Endothelial cell of umbilical vein (primary cell): ENCODE measurements around the gene CEBPB. TPM values are rescaled to one million over a fixed set of nuclear protein-coding genes. Genes with fewer than 3 reads are reported as not detected.
A peak's percentile ranks its signal among the peaks of the same experiment; 100 is the strongest.

Experiments
- BruUV-seq: library from RNA; stranded (reverse); fragments of 400-500 nt; replicated peaks from 2 replicates; lab custom pipeline; 2021; lab: Mats Ljungman, UMichigan
- CTCF ChIA-PET: fragments of 300-600, 350-600 bp; sonication (Branson Sonifier 250); formaldehyde crosslinking; loops from one replicate; lab custom pipeline; 2021; ENCODE audit warnings: antibody characterized with exemption, inconsistent platforms; lab: Charles Lee
- POLR2A ChIA-PET: fragments of 300-600, 350-600 bp; sonication (Branson Sonifier 250); formaldehyde crosslinking; loops from one replicate; lab custom pipeline; 2021; ENCODE audit warnings: antibody characterized with exemption, inconsistent platforms; lab: Charles Lee
- DNase-seq: peaks from one replicate; pipeline ENCODE4 v3.0.0-alpha.2; 2011; ENCODE audit warnings: low read depth, low spot score
- FAIRE-seq: peaks from 2 replicates; lab custom pipeline; 2011; peaks lifted over from hg19 to GRCh38; lab: Jason Lieb, UNC
- H2AFZ ChIP-seq: 2 replicates; pipeline ENCODE4 v1.6.0; 2012; ENCODE audit warnings: low read depth, low read length, control low read depth, inconsistent platforms
- H3K27ac ChIP-seq: 2 replicates; pipeline ENCODE4 v1.5.1; 2011; ENCODE audit warnings: low read depth, mild to moderate bottlenecking, control low read depth, low read length, moderate library complexity; ENCODE audit not compliant: insufficient read depth
- H3K27me3 ChIP-seq, 2 experiments: 2 replicates each; pipeline versions ENCODE4 v1.6.0 to v1.6.1; 2011; ENCODE audit warnings: low read length in 2 of 2, mixed read lengths in 1 of 2; ENCODE audit not compliant: control insufficient read depth in 2 of 2, insufficient read depth in 2 of 2
- H3K36me3 ChIP-seq, 2 experiments: 2 replicates in 1 of 2; 3 replicates in 1 of 2; pipeline ENCODE4 v1.5.1; 2011; ENCODE audit warnings: low read length in 2 of 2, mild to moderate bottlenecking in 1 of 2, moderate library complexity in 1 of 2; ENCODE audit not compliant: control insufficient read depth in 2 of 2, insufficient read depth in 2 of 2; ENCODE audit errors: extremely low read depth in 1 of 2
- H3K4me1 ChIP-seq: 3 replicates; pipeline ENCODE4 v1.5.1; 2011; ENCODE audit warnings: mild to moderate bottlenecking, low read length; ENCODE audit not compliant: control insufficient read depth, insufficient read depth; ENCODE audit errors: extremely low read depth
- H3K4me2 ChIP-seq: 2 replicates; pipeline ENCODE4 v1.6.1; 2011; ENCODE audit warnings: low read length, control low read depth, mixed read lengths; ENCODE audit not compliant: insufficient read depth
- H3K4me3 ChIP-seq, 3 experiments: fragments of 200-600 bp in 1 of 3; sonication (generic), shearing (Covaris generic) in 1 of 3; replicated peaks in 1 of 3; 2 replicates each; pipeline ENCODE4 v1.5.1; 2011 to 2016; ENCODE audit warnings: control low read depth in 3 of 3, low read length in 3 of 3, mild to moderate bottlenecking in 2 of 3, inconsistent platforms in 1 of 3, low read depth in 1 of 3, moderate library complexity in 1 of 3; ENCODE audit not compliant: insufficient read depth in 1 of 3
- H3K79me2 ChIP-seq: 2 replicates; pipeline ENCODE4 v1.6.0; 2012; ENCODE audit warnings: low read length, inconsistent platforms; ENCODE audit not compliant: control insufficient read depth, insufficient read depth
- H3K9ac ChIP-seq: replicated peaks from 2 replicates; pipeline ENCODE3; 2011; ENCODE audit warnings: low read length, control low read depth; ENCODE audit not compliant: insufficient read depth; ENCODE audit errors: extremely low read depth
- H3K9me1 ChIP-seq: replicated peaks from 3 replicates; pipeline ENCODE4 v1.6.0; 2011; ENCODE audit warnings: mild to moderate bottlenecking, low read length; ENCODE audit not compliant: control insufficient read depth, insufficient read depth; ENCODE audit errors: extremely low read depth
- H3K9me3 ChIP-seq: replicated peaks from 2 replicates; pipeline ENCODE4 v1.5.1; 2012; ENCODE audit warnings: low read length, inconsistent platforms; ENCODE audit not compliant: control insufficient read depth, insufficient read depth
- H4K20me1 ChIP-seq: replicated peaks from 2 replicates; pipeline ENCODE3; 2011; ENCODE audit warnings: mild to moderate bottlenecking, low read length; ENCODE audit not compliant: control insufficient read depth, insufficient read depth; ENCODE audit errors: extremely low read depth
- EZH2 ChIP-seq: IDR thresholded peaks from 2 replicates; pipeline ENCODE4 v1.6.1; 2012; ENCODE audit warnings: borderline replicate concordance, low read depth, mild to moderate bottlenecking, moderate library complexity, low read length, inconsistent platforms; ENCODE audit not compliant: severe bottlenecking
- FOS ChIP-seq: IDR thresholded peaks from 2 replicates; pipeline ENCODE4 v1.6.1; 2011; ENCODE audit warnings: mild to moderate bottlenecking, low read length, moderate library complexity, borderline replicate concordance; ENCODE audit not compliant: insufficient read depth
- GATA2 ChIP-seq: IDR thresholded peaks from 2 replicates; pipeline ENCODE4 v1.7.0; 2011; ENCODE audit warnings: low read depth, mild to moderate bottlenecking, moderate library complexity, mixed read lengths, low read length; ENCODE audit not compliant: insufficient read length, insufficient read depth
- JUN ChIP-seq: IDR thresholded peaks from 2 replicates; pipeline ENCODE4 v1.6.1; 2011; ENCODE audit warnings: borderline replicate concordance, low read depth; ENCODE audit not compliant: insufficient read length, insufficient read depth
- MYC ChIP-seq: IDR thresholded peaks from one replicate; pipeline ENCODE4 v1.6.1; 2011; ENCODE audit warnings: mild to moderate bottlenecking, low read depth, low read length
- POLR2A ChIP-seq: IDR thresholded peaks from 2 replicates; pipeline ENCODE4 v1.6.1; 2012; ENCODE audit warnings: low read depth, mild to moderate bottlenecking, control low read depth, low read length
- POLR2AphosphoS5 ChIP-seq: IDR thresholded peaks from 2 replicates; pipeline ENCODE4 v1.6.1; 2012; ENCODE audit warnings: low read depth, mild to moderate bottlenecking, control low read depth, low read length, moderate library complexity; ENCODE audit not compliant: insufficient read depth
- dilution Hi-C: fragments of 300-500 bp; cut with MboI; formaldehyde crosslinking; loops from one replicate; pipeline ENCODE4 v1.15.0; 2019; ENCODE audit warnings: low sequenced_read_pairs; ENCODE audit not compliant: extremely low pct_ligation_motif_present
- intact Hi-C: fragments of 100-400 bp; cut with micrococcal nuclease; formaldehyde crosslinking; loops from one replicate; pipeline ENCODE4 v1.10.0; 2022
- polyA plus RNA-seq, 4 experiments: library from polyadenylated mRNA; depleted of rRNA in 3 of 4; stranded (reverse) in 3 of 4; unstranded in 1 of 4; fragments of >200 nt; gene quantifications; 2 replicates each; pipeline versions ENCODE4 v1.2.1 to v1.2.3, GENCODE V29; 2011 to 2012; ENCODE audit warnings: missing spikeins in 1 of 4
- total RNA-seq: library from RNA; stranded (reverse); gene quantifications from 2 replicates; pipeline ENCODE4 v1.2.3, GENCODE V29; 2021
- TF ChIP-seq, protein P1 (sequence below): IDR thresholded peaks from 2 replicates; pipeline ENCODE4 v1.6.1; 2011; ENCODE audit not compliant: insufficient read depth, insufficient read length
- TF ChIP-seq, protein P2 (sequence below), 2 donors: IDR thresholded peaks; 1 replicate in 1 of 2; 2 replicates in 1 of 2; pipeline ENCODE4 v1.5.1; 2011; ENCODE audit warnings: low read length in 2 of 2, mild to moderate bottlenecking in 2 of 2, moderate library complexity in 2 of 2, control low read depth in 1 of 2, inconsistent platforms in 1 of 2, low read depth in 1 of 2; ENCODE audit not compliant: insufficient read depth in 1 of 2; ENCODE audit errors: extremely low read depth in 1 of 2

The CEBPB gene
- total and polyA plus RNA-seq, 2 donors (not counting 3 experiments of a cell fraction or from before 2014, with no cell fraction given), result 3.7 to 11.4 TPM

DNA sequence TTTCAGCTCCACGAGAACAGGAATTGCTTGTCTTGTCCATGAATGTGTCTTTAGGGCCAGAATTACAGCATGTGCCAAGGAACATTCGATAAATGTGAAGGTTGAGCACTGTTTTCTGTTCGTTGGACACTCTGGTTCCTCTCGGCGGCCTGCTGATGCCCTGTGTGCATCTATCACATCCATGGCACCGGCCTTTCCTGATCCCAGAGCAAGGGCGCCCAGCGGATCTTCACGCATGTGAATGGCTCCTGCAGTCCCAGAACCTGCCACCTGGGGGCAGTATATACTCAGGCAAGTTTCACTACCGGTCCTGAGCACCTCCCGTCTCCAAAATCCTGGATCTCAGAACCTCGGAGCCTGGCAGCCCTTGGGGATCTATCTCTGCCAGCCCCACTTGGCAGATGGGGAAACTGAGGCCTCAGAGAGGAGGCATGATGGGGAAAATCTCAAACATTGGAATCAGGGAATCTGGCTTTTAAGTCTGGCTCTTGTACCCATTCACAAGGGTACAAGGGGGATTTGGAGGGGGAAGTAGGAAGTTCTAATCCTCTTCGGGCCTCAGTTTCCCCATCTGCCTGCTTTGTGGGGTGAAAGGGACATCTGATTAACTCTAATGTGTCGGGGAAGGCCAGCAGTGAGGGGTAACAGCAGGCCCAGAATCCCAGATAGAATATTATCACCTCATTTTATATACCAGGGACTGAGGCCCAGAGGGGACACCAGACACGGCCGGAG lies 4.3 kb upstream of the CEBPB start:
- H3K9me1 ChIP-seq, result no peaks in the 10 kb centered on the region
- no peak overlapping the region for H3K27ac ChIP-seq
- ChIA-PET POLR2A (no interaction called here), CTCF (interaction anchor here (0.6 to 2.5 kb wide), 22 partner anchors 17 to 563 kb away, joined by 3 to 33 read pairs (median 4); no protein-coding TSS in a partner anchor)
- TF ChIP-seq, protein P1, sequence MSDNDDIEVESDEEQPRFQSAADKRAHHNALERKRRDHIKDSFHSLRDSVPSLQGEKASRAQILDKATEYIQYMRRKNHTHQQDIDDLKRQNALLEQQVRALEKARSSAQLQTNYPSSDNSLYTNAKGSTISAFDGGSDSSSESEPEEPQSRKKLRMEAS, result no peak
- TF ChIP-seq, protein P2, sequence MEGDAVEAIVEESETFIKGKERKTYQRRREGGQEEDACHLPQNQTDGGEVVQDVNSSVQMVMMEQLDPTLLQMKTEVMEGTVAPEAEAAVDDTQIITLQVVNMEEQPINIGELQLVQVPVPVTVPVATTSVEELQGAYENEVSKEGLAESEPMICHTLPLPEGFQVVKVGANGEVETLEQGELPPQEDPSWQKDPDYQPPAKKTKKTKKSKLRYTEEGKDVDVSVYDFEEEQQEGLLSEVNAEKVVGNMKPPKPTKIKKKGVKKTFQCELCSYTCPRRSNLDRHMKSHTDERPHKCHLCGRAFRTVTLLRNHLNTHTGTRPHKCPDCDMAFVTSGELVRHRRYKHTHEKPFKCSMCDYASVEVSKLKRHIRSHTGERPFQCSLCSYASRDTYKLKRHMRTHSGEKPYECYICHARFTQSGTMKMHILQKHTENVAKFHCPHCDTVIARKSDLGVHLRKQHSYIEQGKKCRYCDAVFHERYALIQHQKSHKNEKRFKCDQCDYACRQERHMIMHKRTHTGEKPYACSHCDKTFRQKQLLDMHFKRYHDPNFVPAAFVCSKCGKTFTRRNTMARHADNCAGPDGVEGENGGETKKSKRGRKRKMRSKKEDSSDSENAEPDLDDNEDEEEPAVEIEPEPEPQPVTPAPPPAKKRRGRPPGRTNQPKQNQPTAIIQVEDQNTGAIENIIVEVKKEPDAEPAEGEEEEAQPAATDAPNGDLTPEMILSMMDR (IDR thresholded peaks at IDR 0.05; ENCODE audit: extremely low read depth in 1 of 2, insufficient read depth in 1 of 2, low read depth in 1 of 2, low read length in 2 of 2), result peak; percentile 92 to 94
- H3K27me3 ChIP-seq, result peaks cover 0 to 2% of the 10 kb centered on the region in 2 experiments
- H3K4me1 ChIP-seq, result no peaks in the 10 kb centered on the region
- no peaks in the 10 kb centered on the region for H3K36me3 ChIP-seq
- H3K9ac ChIP-seq, result no peak overlapping the region
- no TSS peak for BruUV-seq
- no peak overlapping the region for H3K4me2 ChIP-seq
- DNase-seq (peak; percentile 72), FAIRE-seq (peak; percentile 97)
- no peaks in the 10 kb centered on the region for H3K9me3 ChIP-seq
- no peak overlapping the region for H3K4me3 ChIP-seq
- intact Hi-C loops (loop anchor here (1.0 to 2.0 kb wide), 4 partner anchors 274 to 558 kb away; no protein-coding TSS in a partner anchor), dilution Hi-C loops (no loop called here)
- no peaks in the 10 kb centered on the region for H3K79me2 ChIP-seq
- no peaks in the 10 kb centered on the region for H4K20me1 ChIP-seq
- peak overlapping the region; percentile 46 for H2AFZ ChIP-seq

DNA sequence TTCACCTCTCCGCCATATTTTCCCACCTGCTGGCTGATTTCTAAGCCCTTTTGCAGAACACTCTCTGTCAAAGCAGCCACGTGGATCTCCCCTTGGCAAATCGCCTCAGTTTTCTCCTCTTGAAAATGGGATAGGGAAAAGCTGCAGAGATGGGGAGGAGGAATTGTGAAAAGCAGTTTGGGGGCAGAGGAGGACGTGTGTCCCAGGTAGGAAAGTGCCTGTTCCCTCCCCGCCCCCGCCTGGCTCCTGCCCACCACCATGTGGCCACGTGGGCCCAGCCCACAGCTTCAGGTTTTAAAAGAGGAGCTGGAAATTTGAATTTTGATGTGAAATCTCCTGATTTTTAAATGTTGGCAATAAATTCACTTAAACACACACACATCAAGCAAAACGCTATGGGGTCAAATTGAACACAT lies 3.6 kb upstream of the CEBPB start:
- H3K36me3 ChIP-seq, result no peaks in the 10 kb centered on the region
- dilution Hi-C loops, result no loop called here
- H3K4me3 ChIP-seq, result no peak overlapping the region
- H3K9me1 ChIP-seq, result no peaks in the 10 kb centered on the region
- no peaks in the 10 kb centered on the region for H3K79me2 ChIP-seq
- no peaks in the 10 kb centered on the region for H3K9me3 ChIP-seq
- no TSS peak for BruUV-seq
- H3K4me2 ChIP-seq, result no peak overlapping the region
- peaks cover 0 to 2% of the 10 kb centered on the region in 2 experiments for H3K27me3 ChIP-seq
- H3K9ac ChIP-seq, result no peak overlapping the region
- no peaks in the 10 kb centered on the region for H3K4me1 ChIP-seq
- no peaks in the 10 kb centered on the region for H4K20me1 ChIP-seq
- H2AFZ ChIP-seq, result no peak overlapping the region
- TF ChIP-seq EZH2 (no peak), GATA2 (no peak), FOS (no peak), POLR2A (no peak), POLR2AphosphoS5 (no peak), JUN (no peak), MYC (no peak)
- TF ChIP-seq, protein P1, result no peak
- TF ChIP-seq, protein P2 (IDR thresholded peaks at IDR 0.05; ENCODE audit: extremely low read depth in 1 of 2, insufficient read depth in 1 of 2, low read depth in 1 of 2, low read length in 2 of 2), result no peak
- POLR2A ChIA-PET, result no interaction called here
- CTCF ChIA-PET, result interaction anchor here (0.7 to 5.5 kb wide), 7 partner anchors 214 to 608 kb away, joined by 3 to 52 read pairs (median 5); partner anchors contain the start of gene BCAS4
- DNase-seq, result no peak
- intact Hi-C loops, result loop anchor here (1.0 to 2.0 kb wide), 4 partner anchors 273 to 558 kb away; no protein-coding TSS in a partner anchor
- no peak overlapping the region for H3K27ac ChIP-seq
- FAIRE-seq, result no peak
